Epithelial cell of proximal tubule (primary cell): Measurements from ENCODE around the gene ANP32D. TPM values are rescaled to one million over a fixed set of nuclear protein-coding genes. Genes with fewer than 3 reads are reported as not detected.
"Not testable (repeated sequence)": the region's sequence is repeated elsewhere in the genome, so short reads cannot be mapped to it uniquely, and the experiment has no call there.

Experiments
- DNase-seq: peaks from one replicate; pipeline ENCODE4 v3.0.0-alpha.2; 2011; ENCODE audit warnings: low read depth
- H3K4me3 ChIP-seq: 2 replicates; pipeline ENCODE4 v1.5.1; 2011; ENCODE audit warnings: low read depth, mild to moderate bottlenecking, low read length
- total RNA-seq: library from RNA; depleted of rRNA; stranded (reverse); fragments of >200 nt; gene quantifications from 2 replicates; pipeline ENCODE4 v1.2.3, GENCODE V29; 2015
- TF ChIP-seq, protein P1 (sequence below): conservative IDR thresholded peaks from 2 replicates; pipeline ENCODE4 v1.5.1; 2012; ENCODE audit warnings: low read depth, mild to moderate bottlenecking, low read length

ANP32D gene
- total RNA-seq, 1 donor from 2014 or later: not detected

DNA sequence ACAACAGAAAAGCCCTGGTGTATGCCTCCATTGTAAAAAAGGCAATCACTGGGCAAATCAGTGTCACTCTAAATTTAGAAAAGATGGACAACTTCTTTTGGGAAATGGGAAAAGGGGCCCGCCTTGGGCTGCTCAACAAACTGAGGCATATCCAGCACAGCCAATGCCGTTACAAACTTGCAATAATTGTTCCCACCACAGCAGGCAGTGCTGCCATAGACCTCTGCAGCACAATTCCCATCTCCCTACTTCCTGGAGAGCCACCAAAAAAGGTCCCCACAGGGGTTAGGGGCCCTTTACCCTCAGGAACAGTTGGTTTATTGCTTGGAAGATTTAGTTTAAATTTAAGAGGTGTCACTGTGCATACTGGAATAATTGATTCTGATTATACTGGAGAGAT, 36.6 kb downstream of the ANP32D start:
- DNase-seq: no peak
- no peak overlapping the region for H3K4me3 ChIP-seq
- TF ChIP-seq, protein P1, sequence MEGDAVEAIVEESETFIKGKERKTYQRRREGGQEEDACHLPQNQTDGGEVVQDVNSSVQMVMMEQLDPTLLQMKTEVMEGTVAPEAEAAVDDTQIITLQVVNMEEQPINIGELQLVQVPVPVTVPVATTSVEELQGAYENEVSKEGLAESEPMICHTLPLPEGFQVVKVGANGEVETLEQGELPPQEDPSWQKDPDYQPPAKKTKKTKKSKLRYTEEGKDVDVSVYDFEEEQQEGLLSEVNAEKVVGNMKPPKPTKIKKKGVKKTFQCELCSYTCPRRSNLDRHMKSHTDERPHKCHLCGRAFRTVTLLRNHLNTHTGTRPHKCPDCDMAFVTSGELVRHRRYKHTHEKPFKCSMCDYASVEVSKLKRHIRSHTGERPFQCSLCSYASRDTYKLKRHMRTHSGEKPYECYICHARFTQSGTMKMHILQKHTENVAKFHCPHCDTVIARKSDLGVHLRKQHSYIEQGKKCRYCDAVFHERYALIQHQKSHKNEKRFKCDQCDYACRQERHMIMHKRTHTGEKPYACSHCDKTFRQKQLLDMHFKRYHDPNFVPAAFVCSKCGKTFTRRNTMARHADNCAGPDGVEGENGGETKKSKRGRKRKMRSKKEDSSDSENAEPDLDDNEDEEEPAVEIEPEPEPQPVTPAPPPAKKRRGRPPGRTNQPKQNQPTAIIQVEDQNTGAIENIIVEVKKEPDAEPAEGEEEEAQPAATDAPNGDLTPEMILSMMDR: no peak

DNA sequence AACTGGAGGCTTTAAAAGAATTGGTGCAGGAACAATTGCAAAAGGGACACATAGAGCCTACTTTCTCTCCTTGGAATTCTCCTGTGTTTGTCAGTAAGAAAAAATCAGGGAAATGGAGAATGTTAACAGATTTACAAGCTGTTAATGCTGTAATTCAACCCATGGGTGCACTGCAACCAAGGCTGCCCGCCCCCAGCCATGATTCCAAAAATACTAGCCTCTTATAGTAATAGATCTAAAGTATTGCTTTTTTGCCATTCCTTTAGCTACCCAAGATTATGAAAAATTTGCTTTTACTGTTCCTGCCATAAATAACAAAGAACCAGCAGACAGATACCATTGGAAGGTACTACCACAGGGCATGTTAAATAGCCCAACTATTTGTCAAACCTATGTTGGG, 37.8 kb downstream of the ANP32D start:
- DNase-seq: no peak
- no peak overlapping the region for H3K4me3 ChIP-seq
- TF ChIP-seq, protein P1: no peak

DNA sequence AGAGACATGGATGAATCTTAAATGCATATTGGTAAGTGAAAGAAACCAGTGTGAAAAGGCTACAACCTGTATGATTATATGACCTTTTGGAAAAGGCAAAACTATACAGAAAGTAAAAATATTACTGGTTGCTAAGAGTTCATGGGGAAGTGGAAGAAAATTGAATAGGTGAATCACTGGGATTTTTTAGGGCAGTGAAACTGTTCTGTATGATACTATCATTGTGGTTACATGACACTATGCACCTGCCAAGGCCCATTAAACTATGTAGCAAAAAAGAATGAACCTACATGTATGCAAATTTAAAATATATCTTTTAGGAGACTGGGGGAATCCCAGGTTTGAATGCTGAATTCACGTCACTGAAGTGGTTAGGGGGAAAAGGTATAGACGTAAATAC, 40.5 kb downstream of the ANP32D start:
- H3K4me3 ChIP-seq: no peak overlapping the region
- DNase-seq: no peak
- TF ChIP-seq, protein P1: no peak

DNA sequence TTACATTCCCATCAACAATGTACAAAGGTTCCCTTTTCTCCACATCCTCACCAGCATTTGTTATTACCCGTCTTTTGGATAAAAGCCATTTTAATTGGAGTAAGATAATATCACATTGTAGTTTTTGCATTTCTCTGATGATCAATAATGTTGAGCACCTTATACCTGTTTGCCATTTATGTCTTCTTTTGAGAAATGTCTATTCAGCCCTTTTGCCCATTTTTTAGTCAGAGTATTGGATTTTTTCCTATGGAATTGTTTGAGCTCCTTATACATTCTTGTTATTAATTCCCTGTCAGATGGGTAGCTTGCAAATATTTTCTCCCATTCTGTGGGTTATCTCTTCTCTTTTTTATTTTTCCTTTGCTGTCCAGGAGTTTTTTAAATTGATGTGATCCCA, 42.4 kb downstream of the ANP32D start:
- H3K4me3 ChIP-seq: no peak overlapping the region
- DNase-seq: no peak
- TF ChIP-seq, protein P1: no peak

DNA sequence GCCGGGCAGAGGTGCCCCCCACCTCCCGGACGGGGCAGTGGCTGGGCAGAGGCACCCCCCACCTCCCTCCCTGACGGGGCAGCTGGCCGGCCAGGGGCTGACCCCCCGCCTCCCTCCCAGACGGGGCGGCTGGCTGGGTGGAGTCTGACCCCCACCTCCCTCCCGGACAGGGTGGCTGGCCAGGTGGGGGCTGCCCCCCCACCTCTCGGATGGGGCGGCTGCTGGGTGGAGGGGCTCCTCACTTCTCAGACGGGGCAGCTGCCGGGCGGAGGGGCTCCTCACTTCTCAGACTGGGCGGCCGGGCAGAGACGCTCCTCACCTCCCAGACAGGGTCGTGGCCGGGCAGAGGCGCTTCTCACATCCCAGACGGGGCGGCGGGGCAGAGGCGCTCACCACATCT, 48.0 kb downstream of the ANP32D start:
- DNase-seq, H3K4me3 ChIP-seq: not testable (repeated sequence)

Other genes starting within 250 kb of the ANP32D start
- 3.5 and 5.8 TPM in 2 replicates for gene ZNF641, start 121.6 kb upstream of the ANP32D start, total RNA-seq
- gene C12orf54, start 9.9 kb downstream of the ANP32D start, total RNA-seq: not detected in 2 replicates
- not detected in 2 replicates for gene OR8S1, start 53.1 kb downstream of the ANP32D start, total RNA-seq
- gene LALBA, start 97.5 kb downstream of the ANP32D start, total RNA-seq: not detected in 2 replicates
- 69.0 and 90.4 TPM in 2 replicates for gene KANSL2, start 209.7 kb downstream of the ANP32D start, total RNA-seq
- 15.6 and 15.9 TPM in 2 replicates for gene CCNT1, start 244.1 kb downstream of the ANP32D start, total RNA-seq